Neural crest cell (in vitro differentiated cells): Measurements from ENCODE around the gene ERP44. TPM values are rescaled to one million over a fixed set of nuclear protein-coding genes. Genes with fewer than 3 reads are reported as not detected.

ENCODE experiments used
- DNase-seq: peaks from one replicate; pipeline ENCODE4 v3.0.0; 2021; ENCODE audit warnings: low read depth, mixed read lengths, low spot score
- H3K27ac Mint-ChIP-seq: one replicate; pipeline ENCODE4 v1.8.0; 2021; ENCODE audit warnings: mild to moderate bottlenecking, mixed read lengths; ENCODE audit not compliant: unreplicated experiment
- H3K27me3 Mint-ChIP-seq: 2 replicates; pipeline ENCODE4 v1.8.0; 2021; ENCODE audit warnings: low read depth, mild to moderate bottlenecking, mixed read lengths
- H3K36me3 Mint-ChIP-seq: 2 replicates; pipeline ENCODE4 v1.8.0; 2021; ENCODE audit warnings: low read depth, mild to moderate bottlenecking, mixed read lengths
- H3K4me1 Mint-ChIP-seq: 2 replicates; pipeline ENCODE4 v1.8.0; 2021; ENCODE audit warnings: mixed read lengths
- H3K4me3 Mint-ChIP-seq: one replicate; pipeline ENCODE4 v1.8.0; 2021; ENCODE audit warnings: mild to moderate bottlenecking, mixed read lengths
- H3K9me3 Mint-ChIP-seq: 2 replicates; pipeline ENCODE4 v1.8.0; 2021; ENCODE audit warnings: mixed read lengths
- total RNA-seq: library from RNA; stranded (reverse); gene quantifications from 2 replicates; pipeline ENCODE4 v1.2.1, GENCODE V29; 2021
- TF ChIP-seq, protein P1 (sequence below): fragments of 200-600 bp; sonication (generic); conservative IDR thresholded peaks from 2 replicates; pipeline ENCODE4 v1.5.0; 2021; ENCODE audit warnings: antibody characterized with exemption, mild to moderate bottlenecking

Gene ERP44
- total RNA-seq, 1 donor from 2014 or later, result 13.6 TPM

DNA sequence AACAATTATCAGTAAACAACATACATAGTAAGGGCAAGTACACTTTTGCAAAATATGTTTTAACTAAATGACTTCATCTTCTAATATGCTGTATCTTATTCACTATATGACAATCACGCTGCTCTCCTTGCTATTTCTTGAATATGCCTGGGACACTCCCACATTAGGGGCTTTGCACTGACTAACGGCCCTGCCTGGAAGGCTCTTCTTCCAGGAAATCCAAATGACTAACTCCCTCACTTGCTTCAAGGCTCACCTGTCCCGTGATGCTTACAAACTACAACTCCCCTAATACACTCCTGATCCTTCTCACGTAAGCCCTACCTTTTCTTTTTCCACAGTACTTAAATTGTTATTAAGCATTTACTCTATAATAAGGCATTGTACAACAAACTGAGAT lies 10.6 kb downstream of the ERP44 start:
- Mint-ChIP-seq H3K27me3 (no peaks in the 10 kb centered on the region), H3K36me3 (no peaks in the 10 kb centered on the region), H3K4me1 (no peaks in the 10 kb centered on the region), H3K27ac (no peak overlapping the region), H3K4me3 (no peak overlapping the region), H3K9me3 (no peaks in the 10 kb centered on the region)
- TF ChIP-seq, protein P1, sequence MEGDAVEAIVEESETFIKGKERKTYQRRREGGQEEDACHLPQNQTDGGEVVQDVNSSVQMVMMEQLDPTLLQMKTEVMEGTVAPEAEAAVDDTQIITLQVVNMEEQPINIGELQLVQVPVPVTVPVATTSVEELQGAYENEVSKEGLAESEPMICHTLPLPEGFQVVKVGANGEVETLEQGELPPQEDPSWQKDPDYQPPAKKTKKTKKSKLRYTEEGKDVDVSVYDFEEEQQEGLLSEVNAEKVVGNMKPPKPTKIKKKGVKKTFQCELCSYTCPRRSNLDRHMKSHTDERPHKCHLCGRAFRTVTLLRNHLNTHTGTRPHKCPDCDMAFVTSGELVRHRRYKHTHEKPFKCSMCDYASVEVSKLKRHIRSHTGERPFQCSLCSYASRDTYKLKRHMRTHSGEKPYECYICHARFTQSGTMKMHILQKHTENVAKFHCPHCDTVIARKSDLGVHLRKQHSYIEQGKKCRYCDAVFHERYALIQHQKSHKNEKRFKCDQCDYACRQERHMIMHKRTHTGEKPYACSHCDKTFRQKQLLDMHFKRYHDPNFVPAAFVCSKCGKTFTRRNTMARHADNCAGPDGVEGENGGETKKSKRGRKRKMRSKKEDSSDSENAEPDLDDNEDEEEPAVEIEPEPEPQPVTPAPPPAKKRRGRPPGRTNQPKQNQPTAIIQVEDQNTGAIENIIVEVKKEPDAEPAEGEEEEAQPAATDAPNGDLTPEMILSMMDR, result no peak
- no peak for DNase-seq

DNA sequence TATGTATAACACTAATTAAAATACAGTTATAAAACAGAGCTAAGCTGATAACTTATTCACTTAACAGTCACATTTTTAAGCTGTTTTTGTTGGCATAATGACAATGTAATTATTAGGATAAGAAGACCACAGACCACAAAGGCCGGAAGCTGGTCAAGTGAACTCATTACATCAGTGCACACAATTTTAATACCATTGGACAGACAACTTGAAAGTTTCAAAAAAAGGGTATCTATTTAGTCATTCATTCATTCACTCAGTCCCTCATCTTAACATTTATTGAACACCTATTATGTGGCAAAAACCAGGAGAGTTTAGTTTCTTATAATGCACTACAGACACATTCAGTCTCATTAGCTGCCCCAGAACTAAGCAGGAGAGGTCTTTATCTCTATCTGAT lies 11.6 kb downstream of the ERP44 start:
- Mint-ChIP-seq H3K27me3 (no peaks in the 10 kb centered on the region), H3K27ac (no peak overlapping the region), H3K4me1 (no peaks in the 10 kb centered on the region), H3K36me3 (no peaks in the 10 kb centered on the region), H3K4me3 (no peak overlapping the region), H3K9me3 (no peaks in the 10 kb centered on the region)
- TF ChIP-seq, protein P1, result no peak
- DNase-seq, result no peak

DNA sequence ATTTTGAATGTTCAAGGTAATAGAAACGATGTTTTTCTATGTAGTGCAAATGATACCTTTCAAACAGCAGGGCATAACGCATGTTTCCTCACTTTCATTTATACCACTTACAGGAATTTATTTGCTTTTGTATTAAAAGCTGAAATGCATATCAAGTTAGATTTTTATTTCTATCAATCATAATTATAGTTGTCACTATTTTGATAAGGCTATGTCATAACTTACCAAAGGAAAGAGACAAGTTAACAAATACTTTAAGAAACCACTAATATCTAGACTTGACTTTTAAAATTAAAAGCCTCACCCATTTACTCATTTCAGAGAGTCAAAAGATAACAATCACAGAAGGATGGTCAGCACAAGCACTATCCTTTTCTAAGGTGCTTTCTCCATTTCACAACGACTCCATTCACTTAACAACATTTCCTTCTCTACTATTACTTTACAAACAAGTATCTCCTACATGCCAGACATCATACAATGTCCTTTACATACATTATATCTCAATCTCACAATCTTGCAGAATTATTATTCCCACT lies 12.6 kb downstream of the ERP44 start:
- Mint-ChIP-seq H3K4me1 (no peaks in the 10 kb centered on the region), H3K36me3 (no peaks in the 10 kb centered on the region), H3K27ac (no peak overlapping the region), H3K27me3 (no peaks in the 10 kb centered on the region), H3K9me3 (no peaks in the 10 kb centered on the region), H3K4me3 (no peak overlapping the region)
- TF ChIP-seq, protein P1, result no peak
- DNase-seq, result no peak

DNA sequence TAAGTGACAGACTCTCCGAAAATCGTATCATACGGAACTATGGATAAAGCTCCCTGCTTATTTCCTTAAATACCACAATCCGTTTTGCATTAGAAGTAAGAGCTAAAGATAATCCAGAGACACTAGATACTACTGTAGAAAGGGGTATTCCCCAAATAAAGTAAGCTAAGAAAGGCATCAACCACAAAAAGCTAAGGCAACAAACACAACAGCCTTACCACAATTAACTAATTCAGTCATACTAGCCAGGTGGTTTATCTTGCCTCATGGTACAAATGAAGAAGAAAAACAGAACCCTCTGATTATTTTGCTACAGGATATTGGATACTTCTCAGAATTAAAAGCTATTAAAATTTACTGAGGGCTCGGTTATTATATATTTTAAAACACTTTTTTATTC lies 14.1 kb downstream of the ERP44 start:
- H3K27ac Mint-ChIP-seq, result no peak overlapping the region
- no peaks in the 10 kb centered on the region for H3K9me3 Mint-ChIP-seq
- TF ChIP-seq, protein P1, result no peak
- H3K36me3 Mint-ChIP-seq, result no peaks in the 10 kb centered on the region
- DNase-seq, result no peak
- H3K4me1 Mint-ChIP-seq, result no peaks in the 10 kb centered on the region
- no peaks in the 10 kb centered on the region for H3K27me3 Mint-ChIP-seq
- H3K4me3 Mint-ChIP-seq, result no peak overlapping the region

DNA sequence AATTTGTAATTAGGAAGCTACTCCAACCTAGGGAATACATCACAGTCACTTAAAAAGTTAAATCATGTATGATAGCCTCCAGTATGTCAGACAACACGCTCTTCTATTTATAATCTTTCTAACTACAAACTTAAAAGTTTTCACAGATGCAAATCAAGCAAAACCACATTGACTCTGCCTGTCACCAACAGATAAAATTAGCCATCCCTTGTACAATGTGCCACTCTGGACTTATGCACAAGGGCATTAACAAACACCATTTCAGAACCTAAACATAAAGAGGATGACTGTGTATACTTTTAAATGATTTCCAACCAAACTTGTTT lies 14.7 kb downstream of the ERP44 start:
- Mint-ChIP-seq H3K9me3 (no peaks in the 10 kb centered on the region), H3K27ac (no peak overlapping the region), H3K27me3 (no peaks in the 10 kb centered on the region), H3K4me3 (no peak overlapping the region), H3K4me1 (no peaks in the 10 kb centered on the region), H3K36me3 (no peaks in the 10 kb centered on the region)
- TF ChIP-seq, protein P1, result no peak
- no peak for DNase-seq
